WTC11 (cell line): Measurements from ENCODE around the gene NETO1. TPM values are rescaled to one million over a fixed set of nuclear protein-coding genes. Genes with fewer than 3 reads are reported as not detected.

Source experiments
- ATAC-seq: fragments of 200-7000 bp; cut with Tn5 transposase; 2 replicates; pipeline ENCODE4 v1.10.0; 2021; ENCODE audit warnings: mild to moderate bottlenecking, moderate library complexity
- CTCF ChIA-PET: fragments of 300-600 bp; sonication (Branson Sonifier 250); formaldehyde crosslinking; loops from one replicate; lab custom pipeline; 2021; ENCODE audit warnings: antibody characterized with exemption; lab: Charles Lee
- POLR2A ChIA-PET: fragments of 350-600 bp; sonication (Branson Sonifier 250); formaldehyde crosslinking; loops from one replicate; lab custom pipeline; 2021; ENCODE audit warnings: antibody characterized with exemption; lab: Charles Lee
- DNase-seq: peaks from one replicate; pipeline ENCODE4 v3.0.0; 2021; ENCODE audit warnings: low spot score
- H3K27ac Mint-ChIP-seq: 2 replicates; pipeline ENCODE4 v1.8.0; 2021; ENCODE audit warnings: mixed read lengths
- H3K27me3 Mint-ChIP-seq: 2 replicates; pipeline ENCODE4 v1.8.0; 2021; ENCODE audit warnings: low read depth, mild to moderate bottlenecking, moderate library complexity, mixed read lengths
- H3K36me3 Mint-ChIP-seq: 2 replicates; pipeline ENCODE4 v1.8.0; 2021; ENCODE audit warnings: mixed read lengths
- H3K4me1 Mint-ChIP-seq: 2 replicates; pipeline ENCODE4 v1.8.0; 2022; ENCODE audit warnings: mixed read lengths
- H3K4me3 Mint-ChIP-seq: 2 replicates; pipeline ENCODE4 v1.8.0; 2021; ENCODE audit warnings: mild to moderate bottlenecking, moderate library complexity, mixed read lengths
- H3K9me3 Mint-ChIP-seq: 2 replicates; pipeline ENCODE4 v1.8.0; 2021; ENCODE audit warnings: mixed read lengths
- AR ChIP-seq: fragments of 250-450 bp; sonication (Bioruptor Pico); IDR thresholded peaks from 2 replicates; pipeline ENCODE4 v1.9.0; 2021; ENCODE audit warnings: mild to moderate bottlenecking
- ATF3 ChIP-seq: sonication (generic); formaldehyde crosslinking; conservative IDR thresholded peaks from 2 replicates; pipeline ENCODE4 v1.8.1; 2022; ENCODE audit warnings: mild to moderate bottlenecking, missing genetic modification reagents
- ATF6 ChIP-seq: sonication (generic); formaldehyde crosslinking; IDR thresholded peaks from 2 replicates; pipeline ENCODE4 v1.8.1; 2023; ENCODE audit warnings: mild to moderate bottlenecking, missing genetic modification reagents
- CREM ChIP-seq: sonication (generic); formaldehyde crosslinking; IDR thresholded peaks from 2 replicates; pipeline ENCODE4 v1.8.1; 2022; ENCODE audit warnings: mild to moderate bottlenecking, missing genetic modification reagents, moderate library complexity
- E2F1 ChIP-seq: sonication (generic); formaldehyde crosslinking; IDR thresholded peaks from 2 replicates; pipeline ENCODE4 v1.8.0; 2022; ENCODE audit warnings: mild to moderate bottlenecking, missing genetic modification reagents
- E2F5 ChIP-seq: sonication (generic); formaldehyde crosslinking; IDR thresholded peaks from 2 replicates; pipeline ENCODE4 v1.8.1; 2022; ENCODE audit warnings: mild to moderate bottlenecking, moderate library complexity, missing genetic modification reagents
- ESRRA ChIP-seq: sonication (generic); formaldehyde crosslinking; IDR thresholded peaks from 2 replicates; pipeline ENCODE4 v1.8.1; 2022; ENCODE audit warnings: mild to moderate bottlenecking, missing genetic modification reagents, borderline replicate concordance
- ETV6 ChIP-seq: sonication (generic); formaldehyde crosslinking; IDR thresholded peaks from 2 replicates; pipeline ENCODE4 v1.8.1; 2022; ENCODE audit warnings: mild to moderate bottlenecking, missing genetic modification reagents
- FOXK1 ChIP-seq: sonication (generic); formaldehyde crosslinking; IDR thresholded peaks from 2 replicates; pipeline ENCODE4 v1.8.0; 2022; ENCODE audit warnings: mild to moderate bottlenecking, moderate library complexity, missing genetic modification reagents
- GTF2I ChIP-seq: fragments of 250-450 bp; sonication (Bioruptor Pico); conservative IDR thresholded peaks from 2 replicates; pipeline ENCODE4 v1.4.0; 2021; ENCODE audit warnings: mild to moderate bottlenecking
- JAZF1 ChIP-seq: fragments of 250-450 bp; sonication (Bioruptor Pico); IDR thresholded peaks from 2 replicates; pipeline ENCODE4 v1.9.0; 2021; ENCODE audit warnings: moderate library complexity, mild to moderate bottlenecking, inconsistent platforms
- NFE2L1 ChIP-seq: sonication (generic); formaldehyde crosslinking; IDR thresholded peaks from 2 replicates; pipeline ENCODE4 v1.8.1; 2023; ENCODE audit warnings: missing genetic modification reagents
- NR2C2 ChIP-seq: sonication (generic); formaldehyde crosslinking; IDR thresholded peaks from 2 replicates; pipeline ENCODE4 v1.8.0; 2022; ENCODE audit warnings: mild to moderate bottlenecking, missing genetic modification reagents
- NR3C1 ChIP-seq: sonication (generic); formaldehyde crosslinking; conservative IDR thresholded peaks from 2 replicates; pipeline ENCODE4 v1.8.1; 2023; ENCODE audit warnings: low read depth, mild to moderate bottlenecking, missing genetic modification reagents
- PRRX2 ChIP-seq: fragments of 250-450 bp; sonication (Bioruptor Pico); IDR thresholded peaks from 2 replicates; pipeline ENCODE4 v1.8.0; 2021; ENCODE audit warnings: mild to moderate bottlenecking
- SMAD3 ChIP-seq: sonication (generic); formaldehyde crosslinking; IDR thresholded peaks from 2 replicates; pipeline ENCODE4 v1.8.0; 2022; ENCODE audit warnings: missing genetic modification reagents, mild to moderate bottlenecking, borderline replicate concordance
- TEAD4 ChIP-seq: sonication (generic); formaldehyde crosslinking; IDR thresholded peaks from 2 replicates; pipeline ENCODE4 v1.8.0; 2022; ENCODE audit warnings: mild to moderate bottlenecking, missing genetic modification reagents
- TP53 ChIP-seq: sonication (generic); formaldehyde crosslinking; IDR thresholded peaks from 2 replicates; pipeline ENCODE4 v1.8.1; 2023; ENCODE audit warnings: mild to moderate bottlenecking, missing genetic modification reagents
- USF2 ChIP-seq: sonication (generic); formaldehyde crosslinking; IDR thresholded peaks from 2 replicates; pipeline ENCODE4 v1.8.1; 2023; ENCODE audit warnings: mild to moderate bottlenecking, missing genetic modification reagents, moderate library complexity
- ZMAT4 ChIP-seq: fragments of 250-450 bp; sonication (Bioruptor Pico); IDR thresholded peaks from 2 replicates; pipeline ENCODE4 v1.9.0; 2021; ENCODE audit warnings: mild to moderate bottlenecking
- ZNF263 ChIP-seq: sonication (generic); formaldehyde crosslinking; IDR thresholded peaks from 2 replicates; pipeline ENCODE4 v1.8.1; 2022; ENCODE audit warnings: low read depth, mild to moderate bottlenecking, moderate library complexity, missing genetic modification reagents
- ZNF317 ChIP-seq: sonication (generic); formaldehyde crosslinking; IDR thresholded peaks from 2 replicates; pipeline ENCODE4 v1.8.1; 2023; ENCODE audit warnings: low read depth, mild to moderate bottlenecking, moderate library complexity, missing genetic modification reagents, borderline replicate concordance
- ZNF396 ChIP-seq: fragments of 250-450 bp; sonication (Bioruptor Pico); IDR thresholded peaks from 2 replicates; pipeline ENCODE4 v1.8.0; 2021; ENCODE audit warnings: mild to moderate bottlenecking, moderate library complexity, borderline replicate concordance
- total RNA-seq: library from RNA; stranded (reverse); gene quantifications from 3 replicates; pipeline ENCODE4 v1.2.3, GENCODE V29; 2021

NETO1 gene
- total RNA-seq, 1 experiment from 2014 or later = 33.1 TPM

- ChIA-PET POLR2A (no interaction called here), CTCF (no interaction called here)
- DNase-seq (no peak), ATAC-seq (peak; percentile 78)
- TF ChIP-seq CREM (CRISPR knock-in tag) (no peak), ZNF396 (CRISPR knock-in tag) (no peak), NFE2L1 (CRISPR knock-in tag) (no peak), ATF6 (CRISPR knock-in tag) (no peak), ZMAT4 (CRISPR knock-in tag) (no peak), FOXK1 (CRISPR knock-in tag) (no peak), ATF3 (CRISPR knock-in tag) (no peak), USF2 (CRISPR knock-in tag) (no peak), SMAD3 (CRISPR knock-in tag) (no peak), NR2C2 (CRISPR knock-in tag) (no peak), NR3C1 (CRISPR knock-in tag) (no peak), ZNF317 (CRISPR knock-in tag) (no peak), TP53 (CRISPR knock-in tag) (no peak), PRRX2 (CRISPR knock-in tag) (no peak)
- Mint-ChIP-seq H3K4me1 (peaks cover 27% of the 10 kb centered on the region), H3K27ac (peak overlapping the region; percentile 1; the same call in 1 of the 2 replicates), H3K36me3 (peaks cover 29% of the 10 kb centered on the region), H3K4me3 (no peak overlapping the region; the same call in 1 of the 2 replicates), H3K9me3 (peaks cover 24% of the 10 kb centered on the region), H3K27me3 (no peaks in the 10 kb centered on the region)
Observed at GRCh38 chr18:72847771-72848170, 20.0 kb downstream of the NETO1 start.

GRCh38 chr18:72846736-72847533 lies 20.9 kb downstream of the NETO1 start:
- POLR2A ChIA-PET = no interaction called here
- Mint-ChIP-seq H3K36me3 (peaks cover 24% of the 10 kb centered on the region), H3K9me3 (peaks cover 24% of the 10 kb centered on the region), H3K27ac (peak overlapping the region; percentile 66; the same call in 1 of the 2 replicates), H3K4me1 (peaks cover 27% of the 10 kb centered on the region), H3K4me3 (no peak overlapping the region), H3K27me3 (no peaks in the 10 kb centered on the region)
- TF ChIP-seq ETV6 (CRISPR knock-in tag) (no peak), AR (CRISPR knock-in tag) (no peak), E2F1 (CRISPR knock-in tag) (no peak), E2F5 (CRISPR knock-in tag) (no peak), CREM (CRISPR knock-in tag) (no peak), TEAD4 (CRISPR knock-in tag) (no peak), ATF6 (CRISPR knock-in tag) (no peak), NR3C1 (CRISPR knock-in tag) (no peak), JAZF1 (CRISPR knock-in tag) (no peak), ZNF263 (CRISPR knock-in tag) (no peak), ESRRA (CRISPR knock-in tag) (no peak), ZMAT4 (CRISPR knock-in tag) (no peak), GTF2I (CRISPR knock-in tag) (no peak)
- ATAC-seq (no peak), DNase-seq (no peak)
- CTCF ChIA-PET = no interaction called here
